Measurements from ENCODE around the gene ASGR2. TPM values are rescaled to one million over a fixed set of nuclear protein-coding genes. Genes with fewer than 3 reads are reported as not detected.

ASGR2 gene
- total RNA-seq, 4 donors from 2014 or later, result 0.66 to 1.4 (median 1.3) TPM; not detected in 1

GRCh38 chr17:7098802-7099459 lies 15.7 kb downstream of the ASGR2 start:
- TF ChIP-seq, protein P1, sequence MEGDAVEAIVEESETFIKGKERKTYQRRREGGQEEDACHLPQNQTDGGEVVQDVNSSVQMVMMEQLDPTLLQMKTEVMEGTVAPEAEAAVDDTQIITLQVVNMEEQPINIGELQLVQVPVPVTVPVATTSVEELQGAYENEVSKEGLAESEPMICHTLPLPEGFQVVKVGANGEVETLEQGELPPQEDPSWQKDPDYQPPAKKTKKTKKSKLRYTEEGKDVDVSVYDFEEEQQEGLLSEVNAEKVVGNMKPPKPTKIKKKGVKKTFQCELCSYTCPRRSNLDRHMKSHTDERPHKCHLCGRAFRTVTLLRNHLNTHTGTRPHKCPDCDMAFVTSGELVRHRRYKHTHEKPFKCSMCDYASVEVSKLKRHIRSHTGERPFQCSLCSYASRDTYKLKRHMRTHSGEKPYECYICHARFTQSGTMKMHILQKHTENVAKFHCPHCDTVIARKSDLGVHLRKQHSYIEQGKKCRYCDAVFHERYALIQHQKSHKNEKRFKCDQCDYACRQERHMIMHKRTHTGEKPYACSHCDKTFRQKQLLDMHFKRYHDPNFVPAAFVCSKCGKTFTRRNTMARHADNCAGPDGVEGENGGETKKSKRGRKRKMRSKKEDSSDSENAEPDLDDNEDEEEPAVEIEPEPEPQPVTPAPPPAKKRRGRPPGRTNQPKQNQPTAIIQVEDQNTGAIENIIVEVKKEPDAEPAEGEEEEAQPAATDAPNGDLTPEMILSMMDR (IDR thresholded peaks at IDR 0.05; ENCODE audit: low read depth), result no peak

DNA sequence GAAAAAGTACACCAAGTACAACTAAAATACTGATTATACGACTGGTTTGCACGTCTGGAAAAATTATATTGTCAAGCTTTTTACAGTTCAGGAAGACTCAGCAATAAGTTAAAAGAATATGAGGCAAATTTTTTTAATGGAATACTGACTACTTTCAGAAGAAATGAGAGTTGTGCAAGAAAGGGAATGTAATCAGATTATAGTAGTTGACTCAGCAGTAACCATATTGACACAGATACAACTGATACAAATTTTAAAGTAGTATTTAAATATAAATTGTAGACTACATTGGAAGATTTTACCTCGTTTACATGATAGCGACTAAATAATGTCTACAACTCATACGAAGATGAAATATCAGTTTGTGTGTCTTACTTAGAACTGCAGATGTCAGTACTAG lies 16.7 kb downstream of the ASGR2 start:
- TF ChIP-seq, protein P1 (IDR thresholded peaks at IDR 0.05; ENCODE audit: low read depth), result no peak

- TF ChIP-seq, protein P1 (IDR thresholded peaks at IDR 0.05; ENCODE audit: low read depth), result no peak
Observed at GRCh38 chr17:7095625-7096024, 19.0 kb downstream of the ASGR2 start.

GRCh38 chr17:7094652-7095019 lies 20.0 kb downstream of the ASGR2 start:
- TF ChIP-seq, protein P1 (IDR thresholded peaks at IDR 0.05; ENCODE audit: low read depth), result no peak

GRCh38 chr17:7084088-7084487 lies 30.5 kb downstream of the ASGR2 start:
- TF ChIP-seq, protein P1 (IDR thresholded peaks at IDR 0.05; ENCODE audit: low read depth), result no peak

DNA sequence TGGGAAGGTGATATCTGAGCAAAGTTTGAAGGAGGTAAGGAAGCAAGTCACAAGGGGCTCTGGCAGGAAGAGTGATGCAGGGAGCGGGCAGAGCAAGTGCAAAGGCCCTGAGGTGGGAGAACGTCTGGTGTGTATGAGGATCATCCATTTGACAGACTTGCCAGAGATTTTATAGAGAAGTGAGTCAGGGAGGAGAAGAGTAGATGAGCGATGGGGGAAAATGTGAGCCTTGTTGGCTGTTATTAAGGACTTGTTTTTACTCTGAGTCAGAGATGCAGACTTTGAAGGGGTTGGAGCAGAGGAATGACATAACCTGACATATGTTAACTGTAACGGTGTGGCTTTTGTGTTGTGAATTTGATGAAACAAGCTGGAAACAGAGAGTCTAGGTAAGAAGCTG lies 31.0 kb downstream of the ASGR2 start:
- TF ChIP-seq, protein P1 (IDR thresholded peaks at IDR 0.05; ENCODE audit: low read depth), result no peak

DNA sequence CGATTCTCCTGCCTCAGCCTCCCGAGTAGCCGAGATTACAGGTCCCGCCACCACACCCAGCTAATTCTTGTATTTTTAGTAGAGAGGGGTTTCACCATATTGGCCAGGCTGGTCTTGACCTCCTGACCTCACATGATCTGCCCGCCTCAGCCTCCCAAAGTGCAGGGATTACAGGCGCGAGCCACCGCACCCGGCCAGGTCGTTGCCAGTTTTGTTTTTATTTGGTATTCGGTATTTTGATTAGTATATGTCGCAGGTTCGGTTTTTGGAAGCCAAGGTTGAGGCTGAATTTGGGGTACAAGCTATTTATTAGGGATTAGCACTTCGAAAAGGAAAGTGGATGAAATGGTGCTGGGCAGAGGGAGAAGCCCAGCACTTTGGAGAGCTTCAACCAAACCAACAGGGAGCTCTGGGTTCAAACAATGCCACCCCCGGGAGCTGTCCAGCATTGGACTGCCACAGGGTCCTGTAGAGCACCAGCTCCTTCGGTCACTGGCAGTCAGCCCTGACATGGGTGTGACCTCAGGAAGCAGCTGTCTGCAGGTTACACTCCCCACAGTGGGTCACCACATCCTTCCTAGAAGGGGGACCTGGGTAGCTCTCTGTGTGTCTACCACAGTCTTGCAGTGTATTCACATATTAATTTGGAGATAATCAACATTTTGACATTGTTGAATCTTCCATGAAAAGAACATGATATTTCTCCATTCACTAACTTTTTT lies 33.1 kb downstream of the ASGR2 start:
- TF ChIP-seq, protein P1 (IDR thresholded peaks at IDR 0.05; ENCODE audit: low read depth), result no peak
